HepG2 (cell line): ENCODE results near the gene CLTCL1. TPM values are rescaled to one million over a fixed set of nuclear protein-coding genes. Genes with fewer than 3 reads are reported as not detected.

Source experiments
- ATAC-seq: fragments of 200-7000 bp; cut with Tn5 transposase; 3 replicates; pipeline ENCODE4 v1.9.1; 2020; ENCODE audit warnings: mild to moderate bottlenecking, moderate library complexity
- BruUV-seq: library from RNA; stranded (reverse); fragments of 400-500 nt; replicated peaks from 2 replicates; lab custom pipeline; 2021; lab: Mats Ljungman, UMichigan
- CTCF ChIA-PET: fragments of 300-600 bp; formaldehyde crosslinking; extraction: SDS; loops from one replicate; lab custom pipeline; 2021; ENCODE audit warnings: low total read pairs, inconsistent platforms, low intra/inter-chr PET ratio; lab: Yijun Ruan, JAX
- POLR2A ChIA-PET: fragments of 350-600 bp; sonication (Branson Sonifier 250); formaldehyde crosslinking; loops from one replicate; lab custom pipeline; 2020; ENCODE audit warnings: antibody characterized with exemption, inconsistent platforms; lab: Yijun Ruan, JAX
- DNase-seq: peaks from one replicate; pipeline ENCODE4 v3.0.0-alpha.2; 2015; ENCODE audit warnings: low spot score
- FAIRE-seq: peaks from 3 replicates; lab custom pipeline; 2011; peaks lifted over from hg19 to GRCh38; lab: Jason Lieb, UNC
- H2AFZ ChIP-seq: one replicate; pipeline ENCODE4 v1.6.1; 2011; ENCODE audit warnings: low read length, inconsistent platforms
- H3K27ac ChIP-seq: fragments of 300-600 bp; 3 replicates; pipeline ENCODE4 v1.8.0; 2011; ENCODE audit warnings: mixed run types, mild to moderate bottlenecking, mixed read lengths, low read length, inconsistent platforms; ENCODE audit not compliant: insufficient read depth; ENCODE audit errors: extremely low read length
- H3K27me3 ChIP-seq, 2 experiments: fragments of 200-600 bp in 1 of 2; 2 replicates in 1 of 2; 3 replicates in 1 of 2; pipeline versions ENCODE4 v1.6.0 to v1.8.0; 2011; ENCODE audit warnings: low read length in 2 of 2, mild to moderate bottlenecking in 2 of 2, moderate library complexity in 2 of 2, inconsistent platforms in 1 of 2; ENCODE audit not compliant: insufficient read depth in 2 of 2, control insufficient read depth in 1 of 2
- H3K36me3 ChIP-seq, 2 experiments: fragments of 200-600 bp in 1 of 2; replicated peaks in 1 of 2; 2 replicates in 1 of 2; 3 replicates in 1 of 2; pipeline versions ENCODE4 v1.5.1 to v1.8.0; 2011; ENCODE audit warnings: low read length in 2 of 2, inconsistent platforms in 1 of 2; ENCODE audit not compliant: insufficient read depth in 2 of 2, control insufficient read depth in 1 of 2
- H3K4me1 ChIP-seq: 2 replicates; pipeline ENCODE4 v1.5.1; 2012; ENCODE audit warnings: low read length, inconsistent platforms; ENCODE audit not compliant: insufficient read depth
- H3K4me2 ChIP-seq: 2 replicates; pipeline ENCODE4 v1.6.0; 2011; ENCODE audit warnings: low read depth, low read length, inconsistent platforms
- H3K4me3 ChIP-seq, 3 experiments: fragments of 200-600 bp in 1 of 3; sonication (generic), shearing (Covaris generic) in 1 of 3; replicated peaks in 1 of 3; 2 replicates each; pipeline ENCODE4 v1.5.1; 2011 to 2016; ENCODE audit warnings: low read length in 3 of 3, inconsistent platforms in 2 of 3, low read depth in 2 of 3, mild to moderate bottlenecking in 2 of 3, control low read depth in 1 of 3, mixed read lengths in 1 of 3; ENCODE audit not compliant: insufficient read depth in 1 of 3
- H3K79me2 ChIP-seq: one replicate; pipeline ENCODE4 v1.6.1; 2011; ENCODE audit warnings: low read length, inconsistent platforms; ENCODE audit not compliant: insufficient read depth
- H3K9ac ChIP-seq: 2 replicates; pipeline ENCODE4 v1.6.0; 2011; ENCODE audit warnings: mild to moderate bottlenecking, low read depth, low read length, inconsistent platforms; ENCODE audit not compliant: insufficient read depth
- H3K9me3 ChIP-seq: 2 replicates; pipeline ENCODE4 v1.5.1; 2012; ENCODE audit warnings: mild to moderate bottlenecking, low read length
- H4K20me1 ChIP-seq: 2 replicates; pipeline ENCODE4 v1.6.0; 2011; ENCODE audit warnings: inconsistent platforms, mild to moderate bottlenecking, low read length, moderate library complexity; ENCODE audit not compliant: insufficient read depth
- DR1 ChIP-seq: sonication (generic); formaldehyde crosslinking; IDR thresholded peaks from 2 replicates; pipeline ENCODE4 v1.8.0; 2021; ENCODE audit warnings: mild to moderate bottlenecking, missing genetic modification reagents, inconsistent platforms
- MIER3 ChIP-seq: IDR thresholded peaks from 2 replicates; pipeline ENCODE4 v1.6.1; 2016; ENCODE audit warnings: missing compliant biosample characterization, borderline replicate concordance
- ZNF558 ChIP-seq: sonication (generic); formaldehyde crosslinking; IDR thresholded peaks from 2 replicates; pipeline ENCODE4 v1.9.0; 2022; ENCODE audit warnings: mild to moderate bottlenecking, missing genetic modification reagents, borderline replicate concordance
- WGBS: methylation state at CpG from one replicate; pipeline ENCODE4 v1.1.6; 2017; ENCODE audit warnings: low lambda C conversion rate; 5-methylcytosine and 5-hydroxymethylcytosine counted together
- in situ Hi-C: cut with HindIII; loops from 2 replicates; pipeline ENCODE4 v1.10.0; 2017; ENCODE audit warnings: low pct_unique_long_range_greater_than_20kb; ENCODE audit not compliant: extremely low pct_ligation_motif_present
- intact Hi-C: fragments of 100-400 bp; cut with micrococcal nuclease; formaldehyde crosslinking; loops from one replicate; pipeline ENCODE4 v1.10.0; 2022; ENCODE audit not compliant: unreplicated experiment
- polyA plus RNA-seq, 8 experiments: library from polyadenylated mRNA; depleted of rRNA in 3 of 8; stranded (reverse) in 7 of 8; unstranded in 1 of 8; fragments of >200 nt; fragmentation: Illumina TruSeq in 4 of 8; extraction: Trizol in 4 of 8; gene quantifications; 2 replicates each; pipeline versions ENCODE4 v1.2.1 to v1.2.3, GENCODE V29; 2011 to 2016; ENCODE audit warnings: low read depth in 4 of 8, missing spikeins in 1 of 8, mixed read lengths in 1 of 8; ENCODE audit not compliant: insufficient read depth in 1 of 8
- total RNA-seq, 5 experiments: library from RNA; depleted of rRNA; stranded (reverse); fragments of >200 nt; fragmentation: Illumina TruSeq; extraction: Trizol; gene quantifications; 2 replicates each; pipeline ENCODE4 v1.2.3, GENCODE V29; 2016; ENCODE audit warnings: low read depth in 1 of 5

The CLTCL1 gene
- total and polyA plus RNA-seq, 2 of the 13 experiments (the other 11 are each of a cell fraction or from before 2014, with no cell fraction given) = 8.1 to 10.9 TPM

DNA sequence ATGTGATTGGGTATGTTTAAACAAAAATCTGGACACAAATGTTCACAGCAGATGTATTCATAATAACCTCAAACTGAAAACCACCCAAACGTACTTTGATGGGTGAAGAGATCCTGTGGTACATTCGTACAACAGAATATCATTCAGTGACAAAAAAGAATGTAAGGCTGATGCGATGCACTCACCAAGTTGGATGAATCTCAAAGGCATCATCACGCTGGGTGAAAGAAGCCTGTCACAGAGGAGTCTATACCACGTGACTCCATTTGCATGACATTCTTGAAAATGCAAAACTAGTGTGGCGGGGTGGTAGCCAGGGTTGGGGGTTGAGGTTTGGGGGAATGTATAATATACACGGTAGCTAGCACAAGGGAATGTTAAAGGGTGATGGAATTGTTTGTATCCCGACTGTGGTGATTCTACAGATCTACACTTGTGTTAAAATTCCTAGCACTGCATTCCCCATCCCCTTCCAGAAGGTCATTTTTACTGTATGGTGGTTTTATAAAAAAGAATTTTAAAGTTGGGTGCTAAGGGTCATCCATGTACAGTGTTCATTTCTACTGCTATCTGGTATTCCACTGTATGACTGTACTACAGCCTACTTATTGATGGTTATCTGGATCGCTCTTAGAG, 78.0 kb downstream of the CLTCL1 start:
- intact Hi-C loops = no loop called here
- CTCF ChIA-PET = no interaction called here
- no peak overlapping the region for H3K4me3 ChIP-seq
- no peak for ATAC-seq
- POLR2A ChIA-PET = no interaction called here
- no peak overlapping the region for H2AFZ ChIP-seq
- H3K27ac ChIP-seq = no peak overlapping the region
- no peak overlapping the region for H3K9ac ChIP-seq
- peaks cover 4 to 17% of the 10 kb centered on the region in 2 experiments; a peak in 4 of 5 replicates for H3K36me3 ChIP-seq
- H3K9me3 ChIP-seq = no peaks in the 10 kb centered on the region
- no peak for TF ChIP-seq MIER3
- in situ Hi-C loops = no loop called here
- no peak overlapping the region for H3K4me2 ChIP-seq
- peaks cover 18% of the 10 kb centered on the region for H3K4me1 ChIP-seq
- WGBS = 81% methylated on average over 9 of the region's 9 CpGs
- H3K79me2 ChIP-seq = no peaks in the 10 kb centered on the region
- no peaks in the 10 kb centered on the region for H3K27me3 ChIP-seq
- no peaks in the 10 kb centered on the region for H4K20me1 ChIP-seq
- no peak for FAIRE-seq
- BruUV-seq = no TSS peak
- no peak for DNase-seq

GRCh38 chr22:19213001-19213400, 78.5 kb downstream of the CLTCL1 start:
- no peak overlapping the region for H3K4me3 ChIP-seq
- CTCF ChIA-PET = no interaction called here
- no peak for FAIRE-seq

More at GRCh38 chr22:19213001-19213400, 78.5 kb downstream of the CLTCL1 start:
- no peak overlapping the region for H3K9ac ChIP-seq
- no peak for TF ChIP-seq ZNF558
- no peak for TF ChIP-seq DR1 (CRISPR knock-in tag)
- TF ChIP-seq, all 625 proteins: peak for 0
- POLR2A ChIA-PET = no interaction called here
- Histone ChIP-seq H4K20me1 (no peaks in the 10 kb centered on the region), H3K36me3 (peaks cover 4 to 21% of the 10 kb centered on the region in 2 experiments; a peak in 4 of 5 replicates), H3K9me3 (no peaks in the 10 kb centered on the region), H3K27me3 (no peaks in the 10 kb centered on the region), H3K79me2 (no peaks in the 10 kb centered on the region), H2AFZ (no peak overlapping the region), H3K27ac (no peak overlapping the region), H3K4me1 (peaks cover 17% of the 10 kb centered on the region), H3K4me2 (no peak overlapping the region)
- in situ Hi-C loops (no loop called here), intact Hi-C loops (no loop called here)
- 89% methylated on average over 1 of the region's 1 CpG for WGBS
- no peak for ATAC-seq
- BruUV-seq = no TSS peak
- DNase-seq = no peak
